H9 (cell line): ENCODE results near the gene KMT2C. TPM values are rescaled to one million over a fixed set of nuclear protein-coding genes. Genes with fewer than 3 reads are reported as not detected.

ENCODE experiments used
- DNase-seq: peaks from one replicate; pipeline ENCODE4 v3.0.0-alpha.2; 2017
- H2AFZ ChIP-seq: one replicate; pipeline ENCODE4 v1.6.1; 2013; ENCODE audit warnings: mild to moderate bottlenecking, low read length, control low read depth, moderate library complexity
- H2AK5ac ChIP-seq: 2 replicates; pipeline ENCODE4 v1.6.1; 2013; ENCODE audit warnings: low read length, control low read depth, mixed read lengths; ENCODE audit not compliant: insufficient read length
- H2BK120ac ChIP-seq: one replicate; pipeline ENCODE4 v1.6.1; 2013; ENCODE audit warnings: low read depth, mild to moderate bottlenecking, low read length, control low read depth, inconsistent platforms; ENCODE audit not compliant: poor library complexity, severe bottlenecking
- H2BK12ac ChIP-seq: 2 replicates; pipeline ENCODE4 v1.6.1; 2013; ENCODE audit warnings: low read length, control low read depth, mixed read lengths, low read depth; ENCODE audit not compliant: insufficient read length
- H2BK15ac ChIP-seq: 2 replicates; pipeline ENCODE4 v1.6.1; 2013; ENCODE audit warnings: low read depth, low read length, control low read depth
- H2BK20ac ChIP-seq: one replicate; pipeline ENCODE4 v1.6.1; 2013; ENCODE audit warnings: low read depth, mild to moderate bottlenecking, low read length, control low read depth, inconsistent platforms; ENCODE audit not compliant: poor library complexity, severe bottlenecking
- H2BK5ac ChIP-seq: 2 replicates; pipeline ENCODE4 v1.6.1; 2013; ENCODE audit warnings: low read length, control low read depth, mixed read lengths; ENCODE audit not compliant: insufficient read length
- H3K14ac ChIP-seq: 2 replicates; pipeline ENCODE4 v1.6.1; 2013; ENCODE audit warnings: low read length, control low read depth; ENCODE audit not compliant: insufficient read depth
- H3K18ac ChIP-seq: 2 replicates; pipeline ENCODE4 v1.6.1; 2013; ENCODE audit warnings: low read depth, mild to moderate bottlenecking, mixed read lengths, low read length, control low read depth; ENCODE audit not compliant: insufficient read length
- H3K23ac ChIP-seq: 2 replicates; pipeline ENCODE4 v1.6.1; 2013; ENCODE audit warnings: low read length, control low read depth, mixed read lengths, low read depth; ENCODE audit not compliant: insufficient read length
- H3K23me2 ChIP-seq: 2 replicates; pipeline ENCODE4 v1.6.1; 2013; ENCODE audit warnings: low read depth, mild to moderate bottlenecking, mixed read lengths, low read length, control low read depth; ENCODE audit not compliant: insufficient read length, poor library complexity, severe bottlenecking
- H3K27ac ChIP-seq: 2 replicates; pipeline ENCODE4 v1.5.1; 2013; ENCODE audit warnings: low read length, control low read depth, mixed read lengths, low read depth; ENCODE audit not compliant: insufficient read length
- H3K27me3 ChIP-seq: 2 replicates; pipeline ENCODE4 v1.6.1; 2013; ENCODE audit warnings: low read length, control low read depth, inconsistent platforms; ENCODE audit not compliant: insufficient read depth
- H3K4ac ChIP-seq: 2 replicates; pipeline ENCODE4 v1.6.1; 2013; ENCODE audit warnings: low read depth, mild to moderate bottlenecking, control low read depth, inconsistent platforms, low read length, moderate library complexity
- H3K4me1 ChIP-seq: 2 replicates; pipeline ENCODE4 v1.6.1; 2013; ENCODE audit warnings: low read length, control low read depth, inconsistent platforms; ENCODE audit not compliant: insufficient read depth
- H3K4me2 ChIP-seq: 2 replicates; pipeline ENCODE4 v1.6.1; 2013; ENCODE audit warnings: low read length, control low read depth, mixed read lengths; ENCODE audit not compliant: insufficient read length, insufficient read depth
- H3K56ac ChIP-seq: 2 replicates; pipeline ENCODE4 v1.6.1; 2013; ENCODE audit warnings: low read depth, mild to moderate bottlenecking, mixed read lengths, low read length, control low read depth; ENCODE audit not compliant: insufficient read length
- H3K79me1 ChIP-seq: 2 replicates; pipeline ENCODE4 v1.6.1; 2013; ENCODE audit warnings: low read depth, mild to moderate bottlenecking, moderate library complexity, low read length, control low read depth, inconsistent platforms; ENCODE audit not compliant: insufficient read depth, poor library complexity, severe bottlenecking
- H3K79me2 ChIP-seq: 2 replicates; pipeline ENCODE4 v1.6.1; 2013; ENCODE audit warnings: low read length, control low read depth, inconsistent platforms; ENCODE audit not compliant: insufficient read depth
- H3K9ac ChIP-seq: 2 replicates; pipeline ENCODE4 v1.6.1; 2013; ENCODE audit warnings: low read length, control low read depth, mixed read lengths; ENCODE audit not compliant: insufficient read length; ENCODE audit errors: extremely low read depth
- H3K9me3 ChIP-seq: one replicate; pipeline ENCODE4 v1.6.1; 2013; ENCODE audit warnings: low read depth, low read length, inconsistent platforms; ENCODE audit not compliant: control insufficient read depth
- H3T11ph ChIP-seq: one replicate; pipeline ENCODE4 v1.6.1; 2013; ENCODE audit warnings: mild to moderate bottlenecking, low read length, control low read depth, inconsistent platforms
- H4K20me1 ChIP-seq: one replicate; pipeline ENCODE4 v1.6.1; 2013; ENCODE audit not compliant: control insufficient read depth, insufficient read length, insufficient read depth
- H4K5ac ChIP-seq: 2 replicates; pipeline ENCODE4 v1.6.1; 2013; ENCODE audit warnings: low read depth, mild to moderate bottlenecking, mixed read lengths, low read length, control low read depth; ENCODE audit not compliant: insufficient read length
- H4K8ac ChIP-seq: replicated peaks from 2 replicates; pipeline ENCODE4 v1.6.1; 2013; ENCODE audit warnings: low read length, control low read depth, mixed read lengths, low read depth; ENCODE audit not compliant: insufficient read length
- H4K91ac ChIP-seq: 2 replicates; pipeline ENCODE4 v1.6.1; 2013; ENCODE audit warnings: low read depth, mild to moderate bottlenecking, moderate library complexity, mixed read lengths, low read length, control low read depth; ENCODE audit not compliant: insufficient read length
- H3K27ac Mint-ChIP-seq, 3 experiments: 2 replicates in 2 of 3; 3 replicates in 1 of 3; pipeline ENCODE4 v1.8.0; 2020 to 2021; ENCODE audit warnings: mixed read lengths in 3 of 3, mild to moderate bottlenecking in 1 of 3, moderate library complexity in 1 of 3
- H3K27me3 Mint-ChIP-seq: 2 replicates; pipeline ENCODE4 v1.8.0; 2021; ENCODE audit warnings: low read depth, mild to moderate bottlenecking, moderate library complexity, mixed read lengths
- H3K36me3 Mint-ChIP-seq, 3 experiments: 2 replicates in 2 of 3; 3 replicates in 1 of 3; pipeline ENCODE4 v1.8.0; 2020 to 2021; ENCODE audit warnings: low read depth in 3 of 3, mixed read lengths in 3 of 3; ENCODE audit not compliant: insufficient read depth in 1 of 3
- H3K4me1 Mint-ChIP-seq, 2 experiments: 2 replicates each; pipeline ENCODE4 v1.8.0; 2020; ENCODE audit warnings: mixed read lengths in 2 of 2
- H3K4me3 Mint-ChIP-seq, 2 experiments: 2 replicates in 1 of 2; 3 replicates in 1 of 2; pipeline ENCODE4 v1.8.0; 2020 to 2021; ENCODE audit warnings: mild to moderate bottlenecking in 2 of 2, mixed read lengths in 2 of 2, moderate library complexity in 1 of 2
- H3K9me3 Mint-ChIP-seq, 2 experiments: 2 replicates in 1 of 2; 3 replicates in 1 of 2; pipeline ENCODE4 v1.8.0; 2020; ENCODE audit warnings: mild to moderate bottlenecking in 2 of 2, mixed read lengths in 2 of 2, moderate library complexity in 1 of 2
- CTCF ChIP-seq: fragments of 200-600 bp; sonication (generic); conservative IDR thresholded peaks from 3 replicates; pipeline ENCODE4 v1.8.0; 2021; ENCODE audit warnings: antibody characterized with exemption, mild to moderate bottlenecking
- WGBS: extraction: QIAGEN DNeasy Blood & Tissue Kit; methylation state at CpG from one replicate; pipeline ENCODE4 v1.1.7; 2013; ENCODE audit warnings: missing lambda C conversion rate, low lambda C conversion rate, mixed read lengths; ENCODE audit not compliant: insufficient read length; ENCODE audit errors: extremely low coverage; 5-methylcytosine and 5-hydroxymethylcytosine counted together
- total RNA-seq: library from RNA; stranded (reverse); gene quantifications from 2 replicates; pipeline ENCODE4 v1.2.1, GENCODE V29; 2021

The KMT2C gene
- total RNA-seq, 1 experiment from 2014 or later, result 32.2 TPM

- Histone ChIP-seq H3K27me3 (no peaks in the 10 kb centered on the region), H4K5ac (no peak overlapping the region), H4K91ac (no peak overlapping the region), H3T11ph (no peak overlapping the region), H3K79me1 (no peaks in the 10 kb centered on the region), H3K27ac (no peak overlapping the region), H2AK5ac (no peak overlapping the region), H4K20me1 (no peaks in the 10 kb centered on the region), H2BK20ac (no peak overlapping the region), H2BK12ac (no peak overlapping the region), H2BK15ac (no peak overlapping the region), H3K9me3 (peaks cover 43% of the 10 kb centered on the region), H3K56ac (no peak overlapping the region), H2BK120ac (no peak overlapping the region), H2BK5ac (no peak overlapping the region), H3K9ac (no peak overlapping the region), H2AFZ (no peak overlapping the region), H3K4me2 (no peak overlapping the region), H4K8ac (no peak overlapping the region), H3K4ac (no peak overlapping the region), H3K23me2 (no peaks in the 10 kb centered on the region), H3K14ac (no peak overlapping the region), H3K23ac (no peak overlapping the region), H3K18ac (no peak overlapping the region), H3K4me1 (no peaks in the 10 kb centered on the region), H3K79me2 (peaks cover 2% of the 10 kb centered on the region; the same call in 1 of the 2 replicates)
- no peaks in the 10 kb centered on the region for H3K27me3 Mint-ChIP-seq
- whole genome bisulfite sequencing, result no CpG with 5 or more reads among the region's 9 CpGs
- H3K27ac Mint-ChIP-seq, result no peak overlapping the region
- DNase-seq, result no peak
- H3K36me3 Mint-ChIP-seq, result peaks cover 2 to 7% (median 4%) of the 10 kb centered on the region in 3 experiments; a peak in 5 of 7 replicates
- H3K9me3 Mint-ChIP-seq, result peaks cover 16 to 19% of the 10 kb centered on the region in 2 experiments
- TF ChIP-seq CTCF, result no peak
- no peak overlapping the region for H3K4me3 Mint-ChIP-seq
- H3K4me1 Mint-ChIP-seq, result peaks cover 2 to 11% of the 10 kb centered on the region in 2 experiments; a peak in 3 of 4 replicates
These were observed 52.2 kb downstream of the KMT2C start for GRCh38 chr7:152383341-152384234.
